GM12801 (cell line): Measurements from ENCODE around the gene CCDC33.

ENCODE experiments used
- TF ChIP-seq, protein P1 (sequence below): IDR thresholded peaks from one replicate; pipeline ENCODE4 v1.5.1; 2011; ENCODE audit warnings: control low read depth; ENCODE audit not compliant: insufficient read length; ENCODE audit errors: extremely low read depth

CCDC33 gene

DNA sequence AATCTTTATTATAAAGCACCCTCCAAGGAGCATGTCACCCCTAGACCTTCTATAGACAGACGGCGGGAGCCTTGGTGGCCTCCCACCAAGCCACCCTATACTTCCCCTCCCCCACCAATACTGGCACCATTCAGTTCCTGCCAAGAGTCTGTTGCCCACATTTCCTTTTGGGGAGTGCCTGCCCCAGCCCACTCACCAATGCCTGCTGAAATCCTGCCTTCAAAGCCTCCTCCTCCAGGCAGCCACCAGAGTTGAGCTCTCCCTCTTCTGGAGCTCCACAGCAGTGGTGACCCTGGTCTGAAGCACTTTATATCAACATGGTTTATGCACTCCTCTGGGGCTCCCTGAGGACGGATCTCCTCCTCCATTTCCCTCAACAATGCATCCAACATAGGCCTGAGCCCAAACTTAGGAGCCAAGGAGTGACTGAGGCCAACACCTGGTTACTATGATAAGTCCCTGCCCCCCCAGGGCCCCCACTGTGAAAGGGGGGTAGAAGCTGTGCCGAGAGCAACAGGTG, 8.8 kb downstream of the CCDC33 start:
- TF ChIP-seq, protein P1, sequence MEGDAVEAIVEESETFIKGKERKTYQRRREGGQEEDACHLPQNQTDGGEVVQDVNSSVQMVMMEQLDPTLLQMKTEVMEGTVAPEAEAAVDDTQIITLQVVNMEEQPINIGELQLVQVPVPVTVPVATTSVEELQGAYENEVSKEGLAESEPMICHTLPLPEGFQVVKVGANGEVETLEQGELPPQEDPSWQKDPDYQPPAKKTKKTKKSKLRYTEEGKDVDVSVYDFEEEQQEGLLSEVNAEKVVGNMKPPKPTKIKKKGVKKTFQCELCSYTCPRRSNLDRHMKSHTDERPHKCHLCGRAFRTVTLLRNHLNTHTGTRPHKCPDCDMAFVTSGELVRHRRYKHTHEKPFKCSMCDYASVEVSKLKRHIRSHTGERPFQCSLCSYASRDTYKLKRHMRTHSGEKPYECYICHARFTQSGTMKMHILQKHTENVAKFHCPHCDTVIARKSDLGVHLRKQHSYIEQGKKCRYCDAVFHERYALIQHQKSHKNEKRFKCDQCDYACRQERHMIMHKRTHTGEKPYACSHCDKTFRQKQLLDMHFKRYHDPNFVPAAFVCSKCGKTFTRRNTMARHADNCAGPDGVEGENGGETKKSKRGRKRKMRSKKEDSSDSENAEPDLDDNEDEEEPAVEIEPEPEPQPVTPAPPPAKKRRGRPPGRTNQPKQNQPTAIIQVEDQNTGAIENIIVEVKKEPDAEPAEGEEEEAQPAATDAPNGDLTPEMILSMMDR, result no peak

GRCh38 chr15:74245342-74245931, 9.3 kb downstream of the CCDC33 start:
- TF ChIP-seq, protein P1, result no peak

GRCh38 chr15:74250266-74250665, 14.1 kb downstream of the CCDC33 start:
- TF ChIP-seq, protein P1, result no peak

DNA sequence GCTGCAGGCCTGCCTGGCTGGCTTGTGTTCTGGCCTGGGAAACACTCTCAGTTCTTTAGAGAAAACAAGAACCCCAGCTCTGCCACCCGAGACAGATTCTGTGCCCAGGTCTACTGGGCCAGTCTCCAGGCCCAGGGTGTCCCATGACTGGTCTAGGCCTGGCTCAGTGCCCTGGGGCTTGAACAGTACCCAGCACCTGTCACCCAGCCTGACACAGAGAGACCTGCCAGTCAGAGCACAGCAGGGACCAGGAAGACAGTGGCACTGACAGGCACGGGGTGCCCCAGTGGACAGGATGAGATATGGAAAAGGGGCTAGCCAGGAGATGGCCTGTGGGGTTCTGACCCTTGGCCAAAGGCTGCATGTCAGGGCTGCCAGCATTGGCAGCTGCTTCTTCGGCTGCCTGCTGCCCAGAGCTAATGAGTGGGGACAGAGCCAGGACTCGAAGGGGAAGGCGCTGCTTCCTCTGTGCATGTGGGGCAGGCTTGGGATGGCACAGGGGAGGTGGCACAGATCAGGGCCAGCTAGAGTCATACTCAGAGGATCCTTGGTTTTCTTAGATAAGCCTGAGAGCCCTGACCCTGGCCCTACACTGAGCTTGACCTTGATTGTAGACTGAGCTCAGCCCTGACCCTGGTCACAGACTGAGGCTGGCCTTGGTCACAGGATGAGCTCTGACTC, 15.1 kb downstream of the CCDC33 start:
- TF ChIP-seq, protein P1, result no peak

GRCh38 chr15:74252291-74252690, 16.2 kb downstream of the CCDC33 start:
- TF ChIP-seq, protein P1, result no peak

DNA sequence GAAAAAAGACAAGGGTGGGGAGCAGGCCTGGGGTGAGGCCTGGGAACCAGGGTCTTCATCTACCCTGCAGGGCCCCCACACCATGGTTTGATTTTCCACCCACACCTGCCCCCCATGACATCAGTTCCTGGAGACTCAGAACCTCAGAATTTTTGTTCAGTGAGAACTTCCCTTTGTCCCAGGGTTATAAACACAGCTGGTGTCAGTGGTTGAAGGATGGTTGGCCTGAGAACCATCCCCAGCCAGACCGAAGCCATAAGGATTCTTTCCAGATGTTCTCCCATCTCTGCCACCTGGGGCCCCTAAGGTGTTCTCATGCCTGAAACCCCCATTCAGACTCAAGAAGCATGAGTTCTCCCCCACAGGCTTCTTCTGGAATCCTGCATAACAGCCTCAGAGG, 16.6 kb downstream of the CCDC33 start:
- TF ChIP-seq, protein P1, result no peak

GRCh38 chr15:74253211-74253921, 17.2 kb downstream of the CCDC33 start:
- TF ChIP-seq, protein P1, result no peak
